Ureter (tissue), 1 donor: ENCODE results near the gene NRCAM. TPM values are rescaled to one million over a fixed set of nuclear protein-coding genes. Genes with fewer than 3 reads are reported as not detected.

Source experiments
- DNase-seq: peaks from one replicate; pipeline ENCODE4 v3.0.0-alpha.2; 2020; ENCODE audit warnings: low spot score
- total RNA-seq: library from RNA; stranded (reverse); gene quantifications from one replicate; pipeline ENCODE4 v1.2.4, GENCODE V29; 2023
- donor health status: DM: yes; HTN: yes; CAD: no.

NRCAM gene
- total RNA-seq, 1 donor from 2014 or later: 3.6 TPM

DNA sequence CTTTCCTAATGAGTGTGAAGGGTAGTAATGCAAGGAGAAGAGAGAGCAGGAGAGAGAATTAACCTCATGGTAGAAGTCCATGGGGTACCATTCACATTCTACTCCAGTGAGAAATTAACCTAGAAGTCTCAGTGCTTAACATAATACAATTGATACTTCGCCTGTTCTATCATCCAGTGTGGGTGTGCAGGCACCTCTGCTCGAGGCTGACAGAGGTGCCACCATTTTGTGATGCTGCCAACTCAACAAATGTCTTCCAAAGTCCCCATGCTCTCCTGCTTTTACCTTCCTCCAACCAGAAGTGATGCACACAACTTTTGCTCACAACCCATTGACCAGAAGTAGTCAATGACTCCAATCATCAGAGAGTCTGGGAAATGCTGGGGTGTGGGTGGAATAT, 207.8 kb downstream of the NRCAM start:
- DNase-seq: no peak

DNA sequence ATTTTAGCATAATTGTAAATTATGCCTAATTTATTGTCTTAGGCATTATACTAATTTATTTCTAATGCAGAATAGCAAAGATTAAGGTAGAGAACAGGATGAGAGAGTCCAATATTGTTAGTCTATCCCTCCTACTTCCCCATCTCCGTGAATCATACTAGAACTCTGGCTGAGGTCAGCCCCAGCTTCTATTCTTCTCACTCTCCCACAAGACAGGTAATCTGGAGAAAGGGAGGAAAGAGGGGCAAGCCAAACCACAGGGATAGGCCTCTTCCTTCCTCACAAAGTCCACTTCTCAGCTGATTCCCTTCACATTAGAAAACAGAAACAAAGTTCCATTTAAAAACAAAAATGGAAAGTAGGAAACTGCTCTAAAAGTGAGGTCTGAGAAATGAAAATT, 208.6 kb downstream of the NRCAM start:
- DNase-seq: no peak

DNA sequence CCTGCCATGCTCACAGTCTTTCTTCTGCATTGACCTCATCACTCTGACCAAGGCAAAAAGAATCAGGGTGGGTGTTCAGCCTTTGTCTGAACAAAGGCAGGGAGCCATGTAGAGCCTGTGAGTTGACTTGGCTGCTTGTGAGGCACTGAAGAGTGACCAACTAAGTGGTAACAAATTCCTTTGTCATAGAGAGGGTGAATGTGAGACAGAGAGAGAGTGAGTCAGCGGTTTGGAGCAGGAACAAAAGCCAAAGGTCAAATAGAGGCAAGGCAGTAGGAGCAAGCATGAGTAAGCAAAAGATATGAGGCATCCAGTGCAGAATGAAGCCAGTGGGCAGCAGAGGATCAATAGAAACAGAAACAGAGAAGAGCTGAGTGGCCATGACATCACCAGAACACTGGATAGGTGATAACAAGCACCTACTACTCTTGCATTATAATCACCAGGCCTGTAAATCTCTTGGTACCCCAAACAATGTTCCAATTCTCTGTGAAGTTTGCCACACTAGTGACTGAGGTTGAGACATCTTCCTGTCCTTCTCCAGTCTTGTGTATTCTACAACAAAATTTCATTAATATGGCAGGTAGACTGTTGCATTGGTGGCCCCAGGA, 209.9 kb downstream of the NRCAM start:
- no peak for DNase-seq

GRCh38 chr7:108245523-108246226, 210.6 kb downstream of the NRCAM start:
- no peak for DNase-seq

DNA sequence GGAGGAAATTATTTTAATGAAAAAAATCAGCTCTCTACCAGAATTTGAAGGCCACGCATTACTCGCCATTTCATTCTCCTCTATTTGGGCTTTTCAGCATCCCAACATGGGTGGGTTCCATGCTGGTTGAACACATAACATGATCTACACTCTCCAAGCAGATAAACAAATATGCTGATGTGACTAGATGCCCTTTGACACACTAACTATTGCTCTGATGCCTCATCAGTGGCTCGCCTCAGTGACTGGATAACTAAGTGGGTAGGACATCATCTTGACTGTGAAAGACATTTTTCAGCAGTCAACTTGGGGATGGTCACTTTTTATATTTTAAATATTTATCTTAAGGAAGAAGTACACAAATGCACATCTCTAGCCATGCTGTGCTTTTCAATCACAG, 212.1 kb downstream of the NRCAM start:
- no peak for DNase-seq

DNA sequence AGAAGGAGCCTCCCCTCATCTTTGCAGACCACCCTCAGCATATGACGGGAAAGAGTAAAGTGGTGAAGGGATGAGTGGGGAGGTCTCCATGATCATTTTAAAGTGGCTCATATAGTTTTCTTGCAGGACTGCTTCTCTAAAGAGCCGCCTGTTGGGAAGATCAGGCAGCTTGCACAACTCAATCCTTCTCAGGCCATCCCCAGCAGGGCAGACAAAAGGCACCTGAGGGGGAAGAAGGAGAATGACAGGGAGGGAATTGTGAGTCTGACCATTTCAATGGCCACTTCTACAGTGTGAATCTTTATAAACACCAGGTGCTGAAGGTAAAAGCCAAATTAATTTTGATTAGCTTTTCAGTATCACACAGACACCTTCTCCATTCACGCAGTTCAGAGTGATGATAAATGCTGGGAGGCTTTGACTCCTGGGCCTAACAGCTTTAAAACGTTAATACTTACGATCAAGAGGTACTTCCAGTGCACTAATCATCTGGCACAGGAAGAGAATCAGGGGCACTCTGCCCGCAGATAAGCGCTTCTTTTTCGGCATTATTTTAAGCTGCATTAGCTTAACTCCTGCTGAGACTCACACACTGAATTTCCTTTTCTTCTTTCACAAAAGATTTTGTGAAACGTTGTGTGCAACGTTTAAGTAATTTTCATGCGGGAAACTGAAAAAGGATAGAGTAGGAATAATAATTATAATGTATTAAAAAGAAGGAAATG, 216.6 kb downstream of the NRCAM start:
- no peak for DNase-seq

GRCh38 chr7:108236681-108237415, 219.4 kb downstream of the NRCAM start:
- DNase-seq: no peak

- DNase-seq: no peak
These were observed 220.7 kb downstream of the NRCAM start for GRCh38 chr7:108235451-108236061.

DNA sequence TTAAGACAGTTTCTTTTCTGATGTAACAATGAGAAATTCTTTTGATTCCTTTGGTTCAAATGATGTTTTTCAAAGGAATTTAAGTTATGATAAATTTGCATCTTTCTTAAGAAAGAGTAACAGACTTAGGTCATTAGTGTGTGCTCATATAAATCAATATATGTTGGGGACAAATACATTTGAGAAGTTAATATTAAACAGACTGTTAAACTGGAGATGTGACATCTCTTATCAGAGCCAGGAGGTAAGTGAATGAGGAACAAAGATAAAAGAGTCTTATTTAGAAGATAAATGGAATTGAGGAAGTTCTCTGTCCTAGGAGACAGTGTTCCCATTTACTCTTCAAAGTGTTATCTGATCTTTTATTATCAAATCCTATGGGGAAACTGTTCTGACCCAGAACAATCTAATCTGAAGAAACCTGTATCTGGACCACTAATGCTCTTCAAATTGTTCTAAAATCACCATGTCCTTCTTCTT, 221.2 kb downstream of the NRCAM start:
- no peak for DNase-seq

DNA sequence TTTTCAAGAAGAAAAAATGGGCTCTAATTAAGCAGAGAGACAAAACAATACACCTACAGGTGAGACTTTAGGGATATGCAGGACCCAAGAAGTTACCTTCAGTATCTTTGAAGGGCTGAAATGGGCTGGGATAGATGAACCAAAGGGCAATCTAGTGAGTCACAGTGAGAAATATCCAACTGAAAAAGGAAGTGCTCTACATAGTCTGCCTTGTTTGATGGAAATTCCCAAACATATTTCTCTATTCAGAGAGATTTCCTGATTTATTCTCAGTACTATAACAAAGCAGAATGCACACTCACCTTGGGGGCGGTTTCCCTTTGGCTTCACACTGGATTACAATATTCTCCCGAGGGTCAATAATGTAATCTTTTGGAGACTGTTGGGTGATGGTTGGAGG, 222.0 kb downstream of the NRCAM start:
- DNase-seq: no peak

- no peak for DNase-seq
These were observed 224.2 kb downstream of the NRCAM start for GRCh38 chr7:108232076-108232475.

- DNase-seq: no peak
These were observed 225.0 kb downstream of the NRCAM start for GRCh38 chr7:108231221-108231620.

DNA sequence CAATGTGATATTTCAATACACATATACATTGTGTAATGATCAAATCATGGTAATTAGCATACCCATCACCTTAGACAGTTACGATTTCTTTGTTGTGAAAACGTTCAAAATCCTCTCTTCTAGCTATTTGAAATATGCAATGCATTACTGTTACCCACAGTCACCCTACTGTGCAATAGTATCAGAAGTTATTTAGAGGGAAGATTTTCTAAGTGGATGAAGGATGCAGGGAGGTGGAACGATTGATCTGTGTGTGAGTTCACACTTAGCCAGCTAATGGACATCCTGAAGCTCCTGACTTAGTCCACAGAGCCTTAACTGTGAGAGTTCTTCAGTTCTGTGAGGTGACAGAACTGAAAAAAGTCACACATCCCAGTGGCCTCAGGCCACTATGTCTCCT, 228.9 kb downstream of the NRCAM start:
- no peak for DNase-seq

DNA sequence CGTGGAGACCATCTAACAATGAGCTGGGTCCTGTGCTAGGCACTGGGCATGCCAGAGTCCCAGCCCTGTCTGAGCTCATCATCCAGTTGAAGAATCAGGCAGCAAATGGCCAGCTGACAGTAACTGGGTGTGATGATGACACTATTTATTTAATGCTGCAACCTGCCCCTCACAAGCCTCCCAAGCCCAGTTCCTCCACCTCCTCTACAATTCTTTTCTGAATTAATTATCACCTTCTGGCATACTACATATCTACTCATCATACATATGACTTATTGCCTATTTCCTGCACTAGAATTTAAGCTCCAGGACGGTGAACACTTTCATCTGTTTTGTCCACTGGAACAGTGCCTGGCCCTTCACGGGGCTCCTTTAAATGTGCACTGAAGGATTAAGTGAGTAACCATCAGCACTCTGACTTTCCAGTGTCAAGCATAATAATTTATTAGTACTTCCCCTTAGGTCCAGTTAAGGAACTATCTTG, 229.4 kb downstream of the NRCAM start:
- DNase-seq: no peak

GRCh38 chr7:108225531-108226181, 230.6 kb downstream of the NRCAM start:
- no peak for DNase-seq

- DNase-seq: no peak
These were observed 231.8 kb downstream of the NRCAM start for GRCh38 chr7:108224387-108224786.

GRCh38 chr7:108222236-108222892, 233.9 kb downstream of the NRCAM start:
- no peak for DNase-seq

DNA sequence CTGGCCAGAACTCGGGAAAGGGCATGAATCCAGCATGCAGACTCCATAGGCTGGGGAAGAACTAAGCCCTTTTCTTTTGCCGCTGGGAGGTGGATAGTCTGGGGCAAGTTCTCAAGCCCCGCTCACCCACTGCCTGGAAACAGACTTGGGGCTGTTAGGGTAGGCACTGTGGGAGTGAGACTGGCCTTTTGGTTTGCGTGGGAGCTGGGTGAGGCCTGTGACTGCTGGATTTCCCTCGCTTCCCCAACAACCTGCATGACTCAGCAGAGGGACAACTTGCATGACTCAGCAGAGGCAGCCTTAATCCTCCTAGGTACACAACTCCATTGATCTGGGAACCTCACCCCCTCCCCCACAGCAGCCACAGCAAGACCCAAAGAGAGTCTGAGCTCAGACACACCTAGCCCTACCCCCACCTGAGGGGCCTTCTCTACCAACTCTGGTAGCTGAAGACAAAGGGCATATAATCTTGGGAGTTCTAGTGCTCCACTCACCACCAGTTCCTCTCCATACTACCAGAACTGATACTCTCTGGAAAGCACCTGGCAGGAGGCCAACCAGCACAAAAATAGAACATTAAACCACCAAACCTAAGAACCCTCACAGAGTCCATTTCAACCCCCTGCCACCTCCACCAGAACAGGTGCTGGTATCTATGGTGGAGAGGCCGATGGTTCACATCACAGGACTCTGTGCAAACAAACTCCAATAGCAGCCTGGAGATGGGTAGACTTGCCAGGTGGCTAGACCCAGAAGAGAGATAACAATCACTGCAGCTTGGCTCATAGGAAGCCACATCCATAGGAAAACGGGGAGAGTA, 244.6 kb downstream of the NRCAM start:
- no peak for DNase-seq

- DNase-seq: no peak
These were observed 245.4 kb downstream of the NRCAM start for GRCh38 chr7:108210796-108211195.

GRCh38 chr7:108205311-108205710, 250.9 kb downstream of the NRCAM start:
- DNase-seq: no peak
